ENCODE results near the gene RNF157. TPM values are rescaled to one million over a fixed set of nuclear protein-coding genes. Genes with fewer than 3 reads are reported as not detected.
"Not testable (repeated sequence)": the region's sequence is repeated elsewhere in the genome, so short reads cannot be mapped to it uniquely, and the experiment has no call there.

Gene RNF157
- total RNA-seq, 1 donor from 2014 or later, result 2.5 TPM

GRCh38 chr17:76260220-76260619 is 19.9 kb upstream of the RNF157 start:
- intact Hi-C loops (cut with DNase I), result no loop called here
- no peak for DNase-seq (ENCODE audit: low spot score)

- peak; percentile 29 for DNase-seq (ENCODE audit: low spot score)
- intact Hi-C loops (cut with DNase I), result not testable (repeated sequence)
Measured at GRCh38 chr17:76256430-76257050, 16.2 kb upstream of the RNF157 start.

DNA sequence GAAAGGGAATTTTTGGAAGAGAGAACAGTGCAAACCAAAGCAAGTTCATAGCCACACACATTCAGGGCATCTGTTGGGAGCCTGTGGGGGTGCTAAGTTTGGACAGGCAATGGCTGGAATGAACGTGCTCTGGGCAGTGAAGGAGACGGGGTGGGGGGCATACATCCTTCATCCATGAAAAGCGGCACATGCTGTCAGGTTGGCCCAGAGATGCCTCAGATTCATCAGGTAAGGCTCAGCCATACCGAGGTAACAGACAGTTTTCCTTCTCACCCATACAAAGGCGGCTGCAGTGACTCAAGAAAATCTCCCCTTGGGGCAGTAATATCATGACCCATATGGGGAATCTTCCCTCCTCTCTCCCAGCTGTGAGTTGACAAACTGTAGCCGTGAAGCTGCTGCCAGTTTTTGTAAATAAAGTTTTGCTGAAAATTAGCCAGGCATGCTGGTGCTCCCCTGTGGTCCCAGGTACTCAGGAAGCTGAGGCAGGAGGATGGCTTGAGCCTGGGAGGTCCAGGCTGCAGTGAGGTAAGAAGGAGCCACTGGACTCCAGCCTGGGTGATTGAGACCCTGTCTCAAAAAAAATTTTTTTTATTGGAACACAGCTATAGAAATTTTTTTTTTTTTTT is 15.6 kb upstream of the RNF157 start:
- intact Hi-C loops (cut with DNase I), result no loop called here
- peak; percentile 41 for DNase-seq (ENCODE audit: low spot score)

GRCh38 chr17:76254275-76254674 is 14.0 kb upstream of the RNF157 start:
- intact Hi-C loops (cut with DNase I), result no loop called here
- DNase-seq (ENCODE audit: low spot score), result no peak

DNA sequence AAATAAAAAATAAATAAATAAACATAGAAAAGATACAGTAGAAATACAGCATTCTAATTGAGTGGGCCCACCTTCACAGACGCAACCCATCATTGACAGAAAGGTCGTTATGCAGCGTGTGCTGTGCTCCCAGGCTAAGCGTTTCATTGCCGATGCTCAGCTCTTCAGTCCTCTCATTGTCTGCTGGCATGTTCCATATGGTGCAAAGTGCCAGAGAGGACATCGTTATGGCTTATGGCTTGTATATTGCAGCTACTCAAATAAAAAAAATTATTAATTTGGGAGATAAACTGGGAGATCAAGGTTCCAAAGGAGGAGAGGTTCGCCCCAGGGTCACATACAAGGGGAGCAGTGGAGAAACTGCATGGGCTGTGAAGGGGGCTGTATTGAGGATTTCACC is 13.5 kb upstream of the RNF157 start:
- intact Hi-C loops (cut with DNase I), result no loop called here

DNA sequence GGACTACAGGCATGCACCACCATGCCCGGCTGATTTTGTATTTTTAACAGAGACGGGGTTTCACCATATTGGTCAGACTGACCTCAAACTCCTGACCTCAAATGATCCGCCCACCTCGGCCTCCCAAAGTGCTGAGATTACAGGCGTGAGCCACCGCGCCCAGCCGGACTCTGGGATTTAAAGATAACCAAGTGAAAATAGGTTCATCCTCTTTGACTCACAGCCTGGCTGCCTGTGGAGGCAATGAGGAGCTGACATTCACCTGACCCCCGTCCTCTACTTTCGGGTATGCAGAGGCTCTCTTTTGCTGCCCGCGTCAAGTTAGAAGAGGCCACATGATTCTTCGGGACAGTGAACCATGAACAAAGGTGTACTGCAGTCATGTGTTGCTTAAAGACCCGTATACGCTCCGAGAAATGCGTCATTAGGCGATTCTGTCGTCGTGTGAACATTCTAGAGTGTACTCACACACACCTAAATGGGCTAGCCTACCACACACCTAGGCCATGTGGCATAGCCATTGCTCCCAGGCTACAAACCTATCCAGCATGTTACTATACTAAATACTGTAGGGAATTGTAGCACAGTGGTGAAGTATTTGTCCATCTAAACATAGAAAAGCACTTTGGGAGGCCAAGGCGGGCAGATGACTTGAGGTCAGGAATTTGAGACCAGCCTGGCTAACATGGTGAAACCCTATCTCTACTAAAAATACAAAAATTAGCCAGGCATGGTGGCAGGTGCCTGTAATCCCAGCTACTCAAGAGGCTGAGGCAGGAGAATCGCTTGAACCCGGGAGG is 12.9 kb upstream of the RNF157 start:
- intact Hi-C loops (cut with DNase I), result not testable (repeated sequence)
- peak; percentile 50 for DNase-seq (ENCODE audit: low spot score)

More for the DNA sequence above, 13.5 kb upstream of the RNF157 start:
- DNase-seq (ENCODE audit: low spot score), result no peak

GRCh38 chr17:76252040-76252954 is 12.0 kb upstream of the RNF157 start:
- DNase-seq (ENCODE audit: low spot score), result peak; percentile 90
- intact Hi-C loops (cut with DNase I), result no loop called here

DNA sequence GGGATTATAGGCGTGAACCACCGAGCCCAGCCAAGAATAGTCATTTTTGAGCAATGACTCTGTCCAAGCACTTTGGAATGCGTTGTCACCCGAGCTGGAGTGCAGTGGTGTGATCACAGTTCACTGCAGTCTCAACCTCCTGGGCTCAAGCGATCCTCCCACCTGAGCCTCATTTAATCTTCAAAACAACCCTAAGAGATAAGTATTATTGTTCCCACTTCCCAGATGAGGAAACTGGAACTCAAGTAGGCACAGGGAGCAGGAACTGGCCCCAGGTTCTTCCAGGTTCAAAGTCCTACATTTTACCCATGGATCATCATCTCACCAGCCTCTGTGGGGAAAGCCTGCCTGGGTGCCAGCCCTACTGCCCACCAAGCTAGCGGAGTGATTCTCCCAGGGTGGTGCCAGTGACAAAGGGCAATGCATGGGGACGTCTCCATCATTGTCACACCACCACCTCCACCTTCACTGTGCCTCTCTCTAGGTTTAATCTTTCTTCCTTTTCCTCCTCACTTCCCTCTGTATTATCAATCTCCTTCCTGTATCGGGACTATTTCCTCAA is 11.3 kb upstream of the RNF157 start:
- intact Hi-C loops (cut with DNase I), result no loop called here
- peak; percentile 54 for DNase-seq (ENCODE audit: low spot score)

GRCh38 chr17:76250141-76250540 is 9.8 kb upstream of the RNF157 start:
- no peak for DNase-seq (ENCODE audit: low spot score)
- intact Hi-C loops (cut with DNase I), result no loop called here

- intact Hi-C loops (cut with DNase I), result no loop called here
- DNase-seq (ENCODE audit: low spot score), result no peak
Measured at GRCh38 chr17:76248013-76248782, 7.9 kb upstream of the RNF157 start.

- intact Hi-C loops (cut with DNase I), result no loop called here
- no peak for DNase-seq (ENCODE audit: low spot score)
Measured at GRCh38 chr17:76247304-76247703, 7.0 kb upstream of the RNF157 start.

DNA sequence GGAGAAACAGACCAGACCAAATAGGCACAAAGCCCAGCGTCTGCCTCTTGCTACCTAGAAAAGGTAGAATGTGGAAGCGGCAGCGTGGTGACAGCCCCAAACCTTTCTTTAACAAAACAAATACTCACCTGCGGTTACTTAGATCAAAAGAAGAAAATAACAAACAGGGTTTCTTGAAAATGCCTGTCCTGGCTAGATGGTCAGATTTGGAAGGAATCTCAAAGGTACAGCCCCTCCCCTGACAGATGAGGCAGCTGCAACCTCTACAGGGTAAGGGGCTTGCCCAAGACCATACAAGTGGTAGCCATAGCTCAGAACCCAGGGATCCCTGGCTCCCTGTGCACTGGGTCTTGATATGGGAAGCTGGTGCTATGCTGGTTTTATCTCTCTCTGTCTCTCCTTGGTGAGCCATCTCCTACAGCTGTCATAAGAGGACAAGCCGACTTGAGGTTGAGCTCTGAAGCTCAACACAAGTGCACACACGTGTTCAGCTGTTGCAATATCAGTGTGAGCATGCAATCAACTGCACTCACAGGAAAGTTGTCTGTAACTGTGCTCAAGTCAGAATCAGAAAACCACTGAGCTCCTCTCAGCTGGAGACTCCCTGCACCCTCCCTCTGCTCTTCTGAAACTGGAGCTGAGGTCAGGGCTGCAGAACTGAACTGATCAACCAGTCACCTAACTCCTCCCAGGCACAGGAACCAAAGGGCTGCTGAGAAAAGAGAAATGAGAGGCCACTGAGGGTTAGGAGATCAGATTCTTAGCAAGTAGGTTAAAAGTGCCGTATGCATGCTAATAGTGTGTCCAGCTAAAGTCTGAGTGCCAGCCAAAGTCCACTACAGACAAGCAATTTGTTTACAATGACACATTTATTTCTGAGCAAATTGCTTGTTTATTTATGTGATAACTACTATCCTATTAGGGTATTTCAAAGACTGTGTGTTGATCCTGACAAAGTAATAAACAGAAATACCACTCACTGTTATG is 6.1 kb upstream of the RNF157 start:
- intact Hi-C loops (cut with DNase I), result no loop called here
- DNase-seq (ENCODE audit: low spot score), result no peak

DNA sequence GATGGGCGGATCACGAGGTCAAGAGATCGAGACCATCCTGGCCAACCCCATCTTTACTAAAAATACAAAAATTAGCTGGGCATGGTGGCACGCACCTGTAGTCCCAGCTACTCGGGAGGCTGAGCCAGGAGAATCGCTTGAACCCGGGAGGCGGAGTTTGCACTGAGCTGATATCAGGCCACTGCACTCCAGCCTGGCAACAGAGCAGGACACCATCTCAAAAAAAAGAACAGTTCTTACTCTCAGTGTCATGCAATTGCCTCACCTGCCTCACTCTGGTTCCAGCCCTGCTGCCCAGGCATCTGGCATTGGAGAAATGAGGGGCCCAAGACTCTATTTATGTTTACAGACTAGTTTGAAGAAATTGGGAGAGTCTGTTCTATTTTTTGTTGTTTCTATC is 4.4 kb upstream of the RNF157 start:
- DNase-seq (ENCODE audit: low spot score); intact Hi-C loops (cut with DNase I): not testable (repeated sequence)

DNA sequence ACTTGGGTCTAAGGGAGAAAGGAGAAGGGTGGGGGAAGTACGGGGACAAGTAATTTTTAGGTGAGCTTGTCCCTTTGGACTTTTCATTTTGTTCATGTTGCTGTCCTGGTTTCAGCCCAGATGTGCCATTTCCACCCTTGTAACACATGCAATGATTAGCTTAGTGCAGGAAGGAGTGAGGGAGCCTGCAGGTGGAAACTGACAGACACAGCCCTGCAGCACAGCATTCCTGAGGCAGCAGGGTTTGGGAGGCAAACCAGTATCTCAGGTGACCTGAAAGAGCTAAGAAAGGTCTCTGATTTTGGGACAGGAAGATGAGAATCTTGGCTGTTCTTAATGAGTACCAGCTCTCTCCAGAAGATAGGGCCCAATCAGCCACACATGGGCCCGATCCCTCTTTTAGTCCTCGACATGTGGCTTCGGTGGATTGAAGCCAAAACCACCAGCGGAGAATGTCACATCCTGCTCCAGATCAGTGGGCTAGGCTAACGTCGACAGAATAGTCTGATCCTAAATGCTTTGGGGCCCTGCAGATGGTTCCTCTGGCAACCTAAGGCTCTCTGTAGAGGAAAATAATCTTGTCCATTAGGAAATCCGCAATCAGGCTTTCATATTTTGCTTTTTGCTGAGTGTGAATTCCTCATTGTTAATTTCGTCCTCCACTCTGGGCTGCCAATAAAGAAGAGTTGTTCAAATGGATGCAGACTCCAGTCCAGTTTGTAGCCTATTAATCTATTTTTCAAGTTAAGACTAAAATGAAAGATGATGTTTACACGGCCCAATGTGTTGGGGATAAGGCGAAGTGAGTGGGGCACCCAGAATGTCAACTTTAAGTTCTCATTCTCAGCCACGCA is 3.8 kb upstream of the RNF157 start:
- peak; percentile 50 for DNase-seq (ENCODE audit: low spot score)
- intact Hi-C loops (cut with DNase I), result no loop called here

DNA sequence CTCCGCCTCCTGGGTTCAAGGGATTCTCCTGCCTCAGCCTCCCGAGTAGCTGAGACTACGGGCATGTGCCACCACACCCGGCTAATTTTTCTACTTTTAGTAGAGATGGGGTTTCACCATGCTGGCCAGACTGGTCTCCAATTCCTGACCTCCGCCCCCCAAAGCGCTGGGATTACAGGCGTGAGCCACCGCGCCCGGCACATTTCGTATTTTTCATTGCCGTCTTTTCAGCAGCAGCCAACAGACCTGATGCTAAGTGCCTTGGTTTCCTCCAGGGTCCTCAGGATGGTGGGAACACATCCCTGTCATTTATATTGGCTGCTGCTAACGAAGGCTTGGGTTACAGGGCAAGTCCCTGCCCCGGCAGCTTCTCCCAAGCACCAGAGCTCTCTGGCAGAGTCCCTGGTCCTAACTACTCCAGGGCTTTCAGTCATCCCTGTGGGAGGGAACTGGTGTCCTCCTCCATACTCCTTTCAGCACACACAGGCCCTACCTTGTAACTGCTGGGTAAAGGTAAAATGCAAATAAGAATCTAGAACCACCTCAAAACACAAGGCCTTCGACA is 1.5 kb upstream of the RNF157 start:
- no peak for DNase-seq (ENCODE audit: low spot score)
- intact Hi-C loops (cut with DNase I), result loop anchor here (2.0 kb wide), 1 partner anchor 17 kb away; no protein-coding TSS in a partner anchor

DNA sequence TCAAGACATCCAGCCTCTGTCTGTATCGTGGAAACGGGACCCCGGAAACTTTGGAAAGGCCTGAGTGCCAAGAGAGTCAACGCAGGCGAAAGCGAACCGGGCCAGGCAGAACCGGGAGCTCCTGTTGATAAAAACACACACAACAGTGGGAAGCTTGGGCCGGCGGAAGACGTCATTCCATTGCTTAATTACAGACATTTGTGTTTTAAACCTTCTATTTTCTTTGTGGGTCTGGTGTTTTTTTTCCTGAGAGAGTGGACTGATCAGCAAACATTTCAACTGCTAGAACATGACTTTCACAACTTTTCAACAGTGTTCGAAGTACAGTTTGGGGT is 878 bp upstream of the RNF157 start:
- DNase-seq (ENCODE audit: low spot score), result no peak
- intact Hi-C loops (cut with DNase I), result loop anchor here (2.0 kb wide), 1 partner anchor 18 kb away; no protein-coding TSS in a partner anchor

Data from cardiac septum (tissue), 1 donor.